K562 (cell line): Measurements from ENCODE around the gene HADHB. TPM values are rescaled to one million over a fixed set of nuclear protein-coding genes. Genes with fewer than 3 reads are reported as not detected.

ENCODE experiments used
- CBFA2T3 ChIP-seq: fragments of 450-650 bp; IDR thresholded peaks from 2 replicates; pipeline ENCODE4 v1.6.1; 2017
- CHD2 ChIP-seq: IDR thresholded peaks from 2 replicates; pipeline ENCODE4 v1.6.1; 2011; ENCODE audit warnings: low read depth, low read length
- DLX4 ChIP-seq: fragments of 250-450 bp; sonication (Bioruptor Pico); IDR thresholded peaks from 2 replicates; pipeline ENCODE4 v1.6.1; 2021; ENCODE audit warnings: mild to moderate bottlenecking
- HSF4 ChIP-seq: fragments of 250-450 bp; sonication (Bioruptor Pico); IDR thresholded peaks from 2 replicates; pipeline ENCODE4 v2.1.2; 2022; ENCODE audit warnings: mild to moderate bottlenecking, moderate library complexity, borderline replicate concordance
- LARP7 ChIP-seq: fragments of 450-650 bp; IDR thresholded peaks from 2 replicates; pipeline ENCODE4 v1.6.1; 2016
- MGA ChIP-seq: fragments of 450-650 bp; IDR thresholded peaks from 2 replicates; pipeline ENCODE4 v1.6.1; 2016; ENCODE audit warnings: mild to moderate bottlenecking, moderate library complexity
- MITF ChIP-seq: IDR thresholded peaks from 2 replicates; pipeline ENCODE4 v1.6.1; 2014; ENCODE audit warnings: antibody characterized with exemption
- NR2C1 ChIP-seq, 2 experiments: fragments of 450-650 bp; IDR thresholded peaks; 2 replicates each; pipeline ENCODE4 v1.6.1; 2017; ENCODE audit warnings: mild to moderate bottlenecking in 2 of 2, antibody characterized with exemption in 1 of 2, inconsistent platforms in 1 of 2, missing compliant biosample characterization in 1 of 2, missing genetic modification characterization in 1 of 2
- RB1 ChIP-seq: fragments of 450-650 bp; IDR thresholded peaks from 2 replicates; pipeline ENCODE4 v1.6.1; 2017; ENCODE audit warnings: low read depth, mild to moderate bottlenecking
- SP2 ChIP-seq: IDR thresholded peaks from 2 replicates; pipeline ENCODE4 v1.6.1; 2011; ENCODE audit warnings: mild to moderate bottlenecking, low read depth, low read length, moderate library complexity; ENCODE audit not compliant: poor library complexity, severe bottlenecking; ENCODE audit errors: extremely low read depth
- USF2 ChIP-seq: sonication (generic); formaldehyde crosslinking; IDR thresholded peaks from 2 replicates; pipeline ENCODE4 v1.5.0; 2020; ENCODE audit warnings: missing genetic modification reagents
- ZNF589 ChIP-seq: fragments of 200-800 bp; sonication (Bioruptor generic); IDR thresholded peaks from 2 replicates; pipeline ENCODE4 v1.6.1; 2016; ENCODE audit warnings: low read depth, missing genetic modification characterization, missing compliant biosample characterization
- ZNF764 ChIP-seq: fragments of 250-450 bp; sonication (Bioruptor Pico); IDR thresholded peaks from 2 replicates; pipeline ENCODE4 v1.4.0; 2020; ENCODE audit warnings: low read depth, mild to moderate bottlenecking, moderate library complexity
- polyA plus RNA-seq, 8 experiments: library from polyadenylated mRNA; depleted of rRNA in 4 of 8; stranded (reverse) in 5 of 8; unstranded in 3 of 8; fragments of >200 nt; fragmentation: Nextera tagmentation in 2 of 8; fragmentation: Illumina TruSeq in 1 of 8; extraction: Ambion mirVana in 2 of 8; extraction: Trizol in 1 of 8; gene quantifications; 2 replicates each; pipeline versions ENCODE4 v1.2.1 to v1.2.3, GENCODE V29; 2011 to 2014; ENCODE audit warnings: inconsistent platforms in 1 of 8, missing spikeins in 1 of 8
- total RNA-seq, 7 experiments: library from RNA; depleted of rRNA in 6 of 7; stranded (reverse); fragments of >200 nt in 6 of 7; fragmentation: Illumina TruSeq in 2 of 7; extraction: Trizol in 2 of 7; gene quantifications; 2 replicates each; pipeline versions ENCODE4 v1.2.1 to v1.2.3, GENCODE V29; 2011 to 2021; ENCODE audit warnings: low replicate concordance in 1 of 7

HADHB gene
- total and polyA plus RNA-seq, 9 of the 15 experiments (the other 6 are each of a cell fraction or from before 2014, with no cell fraction given): 67.3 to 199 (median 100) TPM

GRCh38 chr2:26244309-26245230, at the start of gene HADHB, which contains the start of gene HADHA (continued):
- TF ChIP-seq MGA: no peak
- TF ChIP-seq SP2: no peak
- no peak for TF ChIP-seq ZNF589
- TF ChIP-seq CBFA2T3: no peak
- no peak for TF ChIP-seq HSF4 (CRISPR knock-in tag)
- TF ChIP-seq RB1: peak; percentile 91
- TF ChIP-seq NR2C1 (IDR thresholded peaks at IDR 0.05): peak; percentile 70
- peak; percentile 90 for TF ChIP-seq NR2C1 (tag; IDR thresholded peaks at IDR 0.05)
- no peak for TF ChIP-seq USF2 (CRISPR knock-in tag)
- no peak for TF ChIP-seq DLX4 (CRISPR knock-in tag)
- TF ChIP-seq MITF: no peak; the same call in 1 of the 2 replicates
- TF ChIP-seq LARP7: 0 out of 2 replicates have a peak, but pooled peaks have one; percentile 7
- TF ChIP-seq CHD2: no peak
- no peak for TF ChIP-seq ZNF764
